ENCODE data around the gene DUS2.
A peak's percentile ranks its signal among the peaks of the same experiment; 100 is the strongest.

Gene DUS2

GRCh38 chr16:68084504-68085258 is 61.6 kb downstream of the DUS2 start (continued):
- TF ChIP-seq, protein P1, sequence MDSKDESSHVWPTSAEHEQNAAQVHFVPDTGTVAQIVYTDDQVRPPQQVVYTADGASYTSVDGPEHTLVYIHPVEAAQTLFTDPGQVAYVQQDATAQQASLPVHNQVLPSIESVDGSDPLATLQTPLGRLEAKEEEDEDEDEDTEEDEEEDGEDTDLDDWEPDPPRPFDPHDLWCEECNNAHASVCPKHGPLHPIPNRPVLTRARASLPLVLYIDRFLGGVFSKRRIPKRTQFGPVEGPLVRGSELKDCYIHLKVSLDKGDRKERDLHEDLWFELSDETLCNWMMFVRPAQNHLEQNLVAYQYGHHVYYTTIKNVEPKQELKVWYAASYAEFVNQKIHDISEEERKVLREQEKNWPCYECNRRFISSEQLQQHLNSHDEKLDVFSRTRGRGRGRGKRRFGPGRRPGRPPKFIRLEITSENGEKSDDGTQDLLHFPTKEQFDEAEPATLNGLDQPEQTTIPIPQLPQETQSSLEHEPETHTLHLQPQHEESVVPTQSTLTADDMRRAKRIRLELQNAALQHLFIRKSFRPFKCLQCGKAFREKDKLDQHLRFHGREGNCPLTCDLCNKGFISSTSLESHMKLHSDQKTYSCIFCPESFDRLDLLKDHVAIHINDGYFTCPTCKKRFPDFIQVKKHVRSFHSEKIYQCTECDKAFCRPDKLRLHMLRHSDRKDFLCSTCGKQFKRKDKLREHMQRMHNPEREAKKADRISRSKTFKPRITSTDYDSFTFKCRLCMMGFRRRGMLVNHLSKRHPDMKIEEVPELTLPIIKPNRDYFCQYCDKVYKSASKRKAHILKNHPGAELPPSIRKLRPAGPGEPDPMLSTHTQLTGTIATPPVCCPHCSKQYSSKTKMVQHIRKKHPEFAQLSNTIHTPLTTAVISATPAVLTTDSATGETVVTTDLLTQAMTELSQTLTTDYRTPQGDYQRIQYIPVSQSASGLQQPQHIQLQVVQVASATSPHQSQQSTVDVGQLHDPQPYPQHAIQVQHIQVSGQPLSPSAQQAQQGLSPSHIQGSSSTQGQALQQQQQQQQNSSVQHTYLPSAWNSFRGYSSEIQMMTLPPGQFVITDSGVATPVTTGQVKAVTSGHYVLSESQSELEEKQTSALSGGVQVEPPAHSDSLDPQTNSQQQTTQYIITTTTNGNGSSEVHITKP (tag by site-specific recombination; IDR thresholded peaks at IDR 0.05): peak; percentile 86
- no peak for TF ChIP-seq ZNF626 (tag by site-specific recombination; IDR thresholded peaks at IDR 0.05)
- peak; percentile 54 for TF ChIP-seq ZBTB11 (tag by site-specific recombination; conservative IDR thresholded peaks at IDR 0.05; ENCODE audit: low read depth)
- peak; percentile 39; the same call in 1 of the 2 replicates for TF ChIP-seq ZSCAN30 (tag by site-specific recombination; IDR thresholded peaks at IDR 0.05)
- no peak for TF ChIP-seq AEBP2 (tag by site-specific recombination; IDR thresholded peaks at IDR 0.05; ENCODE audit: borderline replicate concordance)
- no peak; the same call in 1 of the 2 replicates for TF ChIP-seq ZNF513 (tag by site-specific recombination; IDR thresholded peaks at IDR 0.05)
- TF ChIP-seq MZF1 (tag by site-specific recombination; IDR thresholded peaks at IDR 0.05; ENCODE audit: borderline replicate concordance): peak; percentile 20; the same call in 1 of the 2 replicates
- TF ChIP-seq ZNF324 (tag by site-specific recombination; IDR thresholded peaks at IDR 0.05): peak; percentile 45; the same call in 1 of the 2 replicates
- TF ChIP-seq KLF1 (tag by site-specific recombination; IDR thresholded peaks at IDR 0.05): peak; percentile 56; the same call in 1 of the 2 replicates
- TF ChIP-seq ZNF2 (tag by site-specific recombination; IDR thresholded peaks at IDR 0.05): 0 out of 2 replicates have a peak, but pooled peaks have one; percentile 15
- TF ChIP-seq, protein P2, sequence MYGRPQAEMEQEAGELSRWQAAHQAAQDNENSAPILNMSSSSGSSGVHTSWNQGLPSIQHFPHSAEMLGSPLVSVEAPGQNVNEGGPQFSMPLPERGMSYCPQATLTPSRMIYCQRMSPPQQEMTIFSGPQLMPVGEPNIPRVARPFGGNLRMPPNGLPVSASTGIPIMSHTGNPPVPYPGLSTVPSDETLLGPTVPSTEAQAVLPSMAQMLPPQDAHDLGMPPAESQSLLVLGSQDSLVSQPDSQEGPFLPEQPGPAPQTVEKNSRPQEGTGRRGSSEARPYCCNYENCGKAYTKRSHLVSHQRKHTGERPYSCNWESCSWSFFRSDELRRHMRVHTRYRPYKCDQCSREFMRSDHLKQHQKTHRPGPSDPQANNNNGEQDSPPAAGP (tag by site-specific recombination; IDR thresholded peaks at IDR 0.05): peak; percentile 23; the same call in 1 of the 2 replicates
- peak; percentile 84 for TF ChIP-seq ZNF561 (tag by site-specific recombination; IDR thresholded peaks at IDR 0.05; ENCODE audit: borderline replicate concordance)
- peak; percentile 48 for TF ChIP-seq ZNF398 (tag by site-specific recombination; IDR thresholded peaks at IDR 0.05)
- TF ChIP-seq ZNF530 (tag by site-specific recombination; IDR thresholded peaks at IDR 0.05; ENCODE audit: low read depth): no peak
- TF ChIP-seq ZXDB (tag by site-specific recombination; IDR thresholded peaks at IDR 0.05): peak; percentile 83
- peak; percentile 43; the same call in 1 of the 2 replicates for TF ChIP-seq GLIS1 (tag by site-specific recombination; IDR thresholded peaks at IDR 0.05)
- TF ChIP-seq SP7 (tag by site-specific recombination; IDR thresholded peaks at IDR 0.05): peak; percentile 42; the same call in 1 of the 2 replicates
- no peak for TF ChIP-seq ZBTB49 (tag by site-specific recombination; IDR thresholded peaks at IDR 0.05; ENCODE audit: low read depth)
- TF ChIP-seq PRDM6 (tag by site-specific recombination; IDR thresholded peaks at IDR 0.05): no peak
- no peak for TF ChIP-seq ZNF629 (tag by site-specific recombination; IDR thresholded peaks at IDR 0.05)
